ENCODE results near the gene PCSK6. TPM values are rescaled to one million over a fixed set of nuclear protein-coding genes. Genes with fewer than 3 reads are reported as not detected.

Gene PCSK6
- total RNA-seq, 1 experiment from 2014 or later = 69.5 TPM

DNA sequence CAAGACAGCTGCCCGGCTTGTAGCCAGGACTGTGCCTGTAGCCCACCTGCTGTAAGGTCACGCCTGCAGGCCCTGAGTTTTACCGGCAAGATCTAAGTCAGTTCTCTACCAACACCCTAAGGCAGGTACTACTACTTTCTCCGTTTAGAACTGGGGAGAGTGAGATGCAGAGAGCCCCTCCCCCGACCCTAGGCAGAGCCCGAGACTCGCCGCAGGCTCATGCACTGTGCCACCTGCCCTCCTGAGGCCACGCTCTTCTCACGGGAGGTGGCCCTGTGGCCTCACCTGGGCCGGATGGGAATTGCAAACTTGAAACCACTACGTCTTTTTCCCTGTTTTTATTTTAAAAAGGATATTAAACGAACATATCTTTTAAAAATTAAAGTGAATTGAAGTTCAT is 36.9 kb upstream of the PCSK6 start:
- H3K27ac Mint-ChIP-seq (ENCODE audit: unreplicated experiment) = no peak overlapping the region
- ChIA-PET POLR2A (no interaction called here), CTCF (no interaction called here)
- no peak overlapping the region for H3K4me3 ChIP-seq (ENCODE audit: low read depth, low read length)
- H3K36me3 ChIP-seq (ENCODE audit: control insufficient read depth, insufficient read depth, low read length) = no peaks in the 10 kb centered on the region
- H3K27me3 Mint-ChIP-seq (ENCODE audit: insufficient read depth, unreplicated experiment) = no peaks in the 10 kb centered on the region
- peaks cover 13% of the 10 kb centered on the region for H3K4me1 Mint-ChIP-seq (ENCODE audit: low read depth, unreplicated experiment)
- intact Hi-C loops (cut with micrococcal nuclease; ENCODE audit: unreplicated experiment) = no loop called here
- peaks cover 21% of the 10 kb centered on the region for H3K4me1 ChIP-seq
- DNase-seq = no peak
- H3K27me3 ChIP-seq (replicated peaks; ENCODE audit: control insufficient read depth, insufficient read depth, low read length) = no peaks in the 10 kb centered on the region
- no peak overlapping the region for H3K4me3 Mint-ChIP-seq (ENCODE audit: unreplicated experiment)
- no peaks in the 10 kb centered on the region for H3K9me3 Mint-ChIP-seq (ENCODE audit: unreplicated experiment)
- no TSS peak for BruUV-seq (replicated peaks)
- no peaks in the 10 kb centered on the region for H3K9me3 ChIP-seq
- TF ChIP-seq, protein P1, sequence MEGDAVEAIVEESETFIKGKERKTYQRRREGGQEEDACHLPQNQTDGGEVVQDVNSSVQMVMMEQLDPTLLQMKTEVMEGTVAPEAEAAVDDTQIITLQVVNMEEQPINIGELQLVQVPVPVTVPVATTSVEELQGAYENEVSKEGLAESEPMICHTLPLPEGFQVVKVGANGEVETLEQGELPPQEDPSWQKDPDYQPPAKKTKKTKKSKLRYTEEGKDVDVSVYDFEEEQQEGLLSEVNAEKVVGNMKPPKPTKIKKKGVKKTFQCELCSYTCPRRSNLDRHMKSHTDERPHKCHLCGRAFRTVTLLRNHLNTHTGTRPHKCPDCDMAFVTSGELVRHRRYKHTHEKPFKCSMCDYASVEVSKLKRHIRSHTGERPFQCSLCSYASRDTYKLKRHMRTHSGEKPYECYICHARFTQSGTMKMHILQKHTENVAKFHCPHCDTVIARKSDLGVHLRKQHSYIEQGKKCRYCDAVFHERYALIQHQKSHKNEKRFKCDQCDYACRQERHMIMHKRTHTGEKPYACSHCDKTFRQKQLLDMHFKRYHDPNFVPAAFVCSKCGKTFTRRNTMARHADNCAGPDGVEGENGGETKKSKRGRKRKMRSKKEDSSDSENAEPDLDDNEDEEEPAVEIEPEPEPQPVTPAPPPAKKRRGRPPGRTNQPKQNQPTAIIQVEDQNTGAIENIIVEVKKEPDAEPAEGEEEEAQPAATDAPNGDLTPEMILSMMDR (IDR thresholded peaks at IDR 0.05; ENCODE audit: insufficient read depth in 1 of 2, low read depth in 1 of 2, low read length in 1 of 2, severe bottlenecking in 1 of 2, unreplicated experiment in 1 of 2) = no peak
- H3K36me3 Mint-ChIP-seq (ENCODE audit: insufficient read depth, unreplicated experiment) = no peaks in the 10 kb centered on the region

DNA sequence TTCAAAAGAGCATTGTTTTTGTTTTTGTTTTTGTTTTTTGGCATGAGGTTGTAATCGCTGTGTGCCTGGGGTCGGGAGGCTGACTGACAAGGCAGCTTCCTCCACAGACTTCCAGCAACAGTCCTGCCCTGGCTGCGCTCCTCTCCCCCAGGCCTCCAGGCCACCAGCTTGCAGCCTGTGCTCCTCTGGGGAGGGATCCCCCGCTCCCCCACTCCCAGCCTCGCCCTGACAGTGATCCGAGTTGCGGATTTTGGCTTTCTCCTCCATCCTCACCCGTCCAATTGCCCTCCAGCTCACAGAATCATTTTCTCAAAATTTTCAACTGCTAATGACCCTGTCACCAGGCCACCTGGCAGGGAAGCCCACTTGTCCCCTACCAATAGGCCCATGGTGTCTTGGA is 36.5 kb upstream of the PCSK6 start:
- no peaks in the 10 kb centered on the region for H3K9me3 Mint-ChIP-seq (ENCODE audit: unreplicated experiment)
- BruUV-seq (replicated peaks) = no TSS peak
- no peak for DNase-seq
- intact Hi-C loops (cut with micrococcal nuclease; ENCODE audit: unreplicated experiment) = no loop called here
- POLR2A ChIA-PET = no interaction called here
- H3K27me3 Mint-ChIP-seq (ENCODE audit: insufficient read depth, unreplicated experiment) = no peaks in the 10 kb centered on the region
- no peaks in the 10 kb centered on the region for H3K36me3 ChIP-seq (ENCODE audit: control insufficient read depth, insufficient read depth, low read length)
- no peak overlapping the region for H3K27ac Mint-ChIP-seq (ENCODE audit: unreplicated experiment)
- no peak overlapping the region for H3K4me3 Mint-ChIP-seq (ENCODE audit: unreplicated experiment)
- CTCF ChIA-PET = no interaction called here
- no peaks in the 10 kb centered on the region for H3K9me3 ChIP-seq
- H3K27me3 ChIP-seq (replicated peaks; ENCODE audit: control insufficient read depth, insufficient read depth, low read length) = no peaks in the 10 kb centered on the region
- TF ChIP-seq, protein P1 (IDR thresholded peaks at IDR 0.05; ENCODE audit: insufficient read depth in 1 of 2, low read depth in 1 of 2, low read length in 1 of 2, severe bottlenecking in 1 of 2, unreplicated experiment in 1 of 2) = no peak
- peaks cover 13% of the 10 kb centered on the region for H3K4me1 Mint-ChIP-seq (ENCODE audit: low read depth, unreplicated experiment)
- no peaks in the 10 kb centered on the region for H3K36me3 Mint-ChIP-seq (ENCODE audit: insufficient read depth, unreplicated experiment)
- H3K4me3 ChIP-seq (ENCODE audit: low read depth, low read length) = no peak overlapping the region
- H3K4me1 ChIP-seq = peaks cover 21% of the 10 kb centered on the region

DNA sequence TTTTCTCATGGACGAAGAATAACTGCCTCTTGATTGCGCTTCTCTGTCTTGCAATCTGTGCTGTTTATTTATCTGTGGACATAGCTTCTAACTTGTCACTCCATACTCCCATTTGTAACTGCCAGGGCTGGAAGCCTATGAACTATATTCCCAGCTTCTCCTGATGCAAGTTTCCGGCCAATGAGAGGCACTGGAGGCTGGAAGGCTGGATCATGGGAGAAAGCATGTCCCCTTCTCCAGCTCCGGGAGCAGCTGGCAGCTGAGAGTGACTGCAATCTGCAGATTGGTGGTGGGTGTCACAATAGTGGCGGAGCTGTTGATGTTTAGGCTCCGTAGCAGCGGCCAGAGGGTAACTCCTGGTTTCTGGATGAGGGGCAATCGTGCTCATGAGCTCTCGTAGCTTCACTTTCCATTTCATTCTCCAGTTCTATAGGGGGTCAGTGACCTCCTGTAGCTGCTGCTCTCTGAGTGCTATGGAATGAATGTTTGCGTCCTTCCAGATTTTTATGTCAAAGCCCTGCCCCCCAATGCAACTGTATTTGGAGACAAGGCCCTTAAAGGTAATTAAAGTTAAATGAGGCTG is 35.7 kb upstream of the PCSK6 start:
- H3K36me3 ChIP-seq (ENCODE audit: control insufficient read depth, insufficient read depth, low read length) = no peaks in the 10 kb centered on the region
- H3K4me1 Mint-ChIP-seq (ENCODE audit: low read depth, unreplicated experiment) = peaks cover 13% of the 10 kb centered on the region
- H3K9me3 Mint-ChIP-seq (ENCODE audit: unreplicated experiment) = peaks cover 2% of the 10 kb centered on the region
- H3K36me3 Mint-ChIP-seq (ENCODE audit: insufficient read depth, unreplicated experiment) = no peaks in the 10 kb centered on the region
- ChIA-PET CTCF (no interaction called here), POLR2A (no interaction called here)
- H3K4me1 ChIP-seq = peaks cover 21% of the 10 kb centered on the region
- H3K9me3 ChIP-seq = no peaks in the 10 kb centered on the region
- TF ChIP-seq, protein P1 (IDR thresholded peaks at IDR 0.05; ENCODE audit: insufficient read depth in 1 of 2, low read depth in 1 of 2, low read length in 1 of 2, severe bottlenecking in 1 of 2, unreplicated experiment in 1 of 2) = no peak
- no peaks in the 10 kb centered on the region for H3K27me3 ChIP-seq (replicated peaks; ENCODE audit: control insufficient read depth, insufficient read depth, low read length)
- no peak overlapping the region for H3K4me3 ChIP-seq (ENCODE audit: low read depth, low read length)
- intact Hi-C loops (cut with micrococcal nuclease; ENCODE audit: unreplicated experiment) = no loop called here
- BruUV-seq (replicated peaks) = no TSS peak
- DNase-seq = no peak
- H3K27me3 Mint-ChIP-seq (ENCODE audit: insufficient read depth, unreplicated experiment) = no peaks in the 10 kb centered on the region
- no peak overlapping the region for H3K4me3 Mint-ChIP-seq (ENCODE audit: unreplicated experiment)
- H3K27ac Mint-ChIP-seq (ENCODE audit: unreplicated experiment) = no peak overlapping the region

Data from Caco-2 (cell line).